SK-MEL-5 (cell line): Measurements from ENCODE around the gene GEMIN5. TPM values are rescaled to one million over a fixed set of nuclear protein-coding genes. Genes with fewer than 3 reads are reported as not detected.

ENCODE experiments used
- DNase-seq: peaks from one replicate; pipeline ENCODE4 v3.0.0-alpha.2; 2016; ENCODE audit warnings: low read depth, low spot score
- in situ Hi-C: cut with HindIII; loops from 2 replicates; pipeline ENCODE4 v1.10.0; 2016; ENCODE audit warnings: low sequenced_read_pairs, high pct_unique_total_duplicates, low pct_unique_long_range_greater_than_20kb
- total RNA-seq: library from RNA; depleted of rRNA; stranded (reverse); fragments of >200 nt; shearing (Covaris generic); gene quantifications from 2 replicates; pipeline ENCODE4 v1.2.3, GENCODE V29; 2014

Gene GEMIN5
- total RNA-seq, 1 experiment from 2014 or later: 20.2 TPM

DNA sequence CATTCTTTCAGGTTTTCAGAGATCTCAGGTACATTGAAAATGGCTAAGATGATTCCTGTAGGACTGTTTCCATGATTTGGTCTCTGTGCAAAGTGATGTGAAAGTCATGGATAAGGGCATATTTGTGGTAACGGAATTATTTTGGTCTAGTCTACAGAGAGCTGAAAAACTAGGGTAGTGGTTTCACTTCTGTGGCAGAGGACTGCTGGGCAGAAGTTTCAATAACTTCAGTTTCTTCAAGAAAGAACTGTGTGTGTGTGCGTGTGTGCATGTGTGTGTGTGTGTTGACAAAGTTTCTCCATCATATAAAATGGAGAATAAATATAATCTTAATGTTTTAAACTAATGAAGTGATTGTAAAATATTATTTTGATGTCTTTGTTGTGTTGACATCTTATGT is 75.2 kb downstream of the GEMIN5 start:
- in situ Hi-C loops: no loop called here
- DNase-seq: no peak

DNA sequence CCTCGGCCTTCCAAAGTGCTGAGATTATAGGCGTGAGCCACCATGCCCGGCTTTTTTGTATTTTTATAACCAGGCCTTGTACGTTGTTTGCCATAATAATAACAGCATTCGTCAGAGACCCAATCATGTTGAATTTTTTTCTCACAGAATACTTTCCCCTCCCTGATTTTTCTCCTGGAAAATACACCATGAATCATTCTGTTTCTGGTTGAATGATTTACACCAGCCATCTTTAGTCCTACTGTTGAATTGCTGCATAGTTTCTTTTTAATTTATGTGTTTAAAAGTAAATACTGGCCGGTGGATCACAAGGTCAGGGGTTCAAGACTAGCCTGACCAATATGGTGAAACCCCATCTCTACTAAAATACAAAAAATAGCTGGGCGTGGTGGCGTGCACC is 76.1 kb downstream of the GEMIN5 start:
- in situ Hi-C loops: no loop called here
- no peak for DNase-seq

GRCh38 chr5:154860765-154861164 is 77.2 kb downstream of the GEMIN5 start:
- DNase-seq: no peak
- in situ Hi-C loops: no loop called here

- DNase-seq: no peak
- in situ Hi-C loops: no loop called here
These were observed 77.9 kb downstream of the GEMIN5 start for GRCh38 chr5:154860123-154860522.

- in situ Hi-C loops: no loop called here
- no peak for DNase-seq
These were observed 78.8 kb downstream of the GEMIN5 start for GRCh38 chr5:154858972-154859871.

DNA sequence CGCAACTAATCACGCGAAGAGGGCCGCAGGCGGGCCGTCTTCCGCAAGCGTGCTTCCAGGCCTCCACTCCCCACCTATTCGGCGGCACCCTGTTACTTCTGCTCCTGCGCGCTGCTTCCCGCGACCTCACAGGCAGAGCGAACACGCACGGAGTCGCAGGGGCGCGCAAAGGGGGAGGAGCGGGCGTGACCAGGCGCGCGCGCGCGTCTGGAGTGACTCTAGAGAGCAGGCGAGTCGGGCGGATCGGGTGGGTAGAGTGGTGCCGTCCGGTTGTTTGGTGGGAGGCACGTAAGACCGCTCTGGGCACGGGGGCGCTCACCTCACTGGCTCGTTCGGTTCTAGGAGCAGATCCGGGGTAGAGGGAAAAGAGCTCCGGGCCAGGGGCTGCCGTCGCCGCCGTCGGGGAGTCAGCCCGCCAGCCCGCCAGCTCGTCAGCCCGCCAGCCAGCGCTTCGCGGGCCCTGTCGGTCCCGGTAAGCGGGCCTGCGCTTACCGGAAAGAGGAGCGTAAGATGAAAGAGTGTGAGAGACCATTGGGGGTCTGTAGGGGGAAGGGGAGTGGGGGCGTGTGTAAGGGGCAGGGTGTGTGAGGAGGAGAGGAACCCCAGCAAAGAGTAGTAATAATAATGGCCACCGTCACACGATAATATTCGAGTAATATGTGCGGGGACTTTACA is 79.6 kb downstream of the GEMIN5 start, which contains the start of gene CNOT8:
CNOT8 (plus strand) TSS at position 331 of the 675 bp plus-strand sequence. CDS start 4,652 bp downstream, outside the sequence.
- in situ Hi-C loops: no loop called here
- DNase-seq: peak; percentile 96

GRCh38 chr5:154857530-154858296 is 80.3 kb downstream of the GEMIN5 start:
- peak; percentile 91 for DNase-seq
- in situ Hi-C loops: no loop called here

DNA sequence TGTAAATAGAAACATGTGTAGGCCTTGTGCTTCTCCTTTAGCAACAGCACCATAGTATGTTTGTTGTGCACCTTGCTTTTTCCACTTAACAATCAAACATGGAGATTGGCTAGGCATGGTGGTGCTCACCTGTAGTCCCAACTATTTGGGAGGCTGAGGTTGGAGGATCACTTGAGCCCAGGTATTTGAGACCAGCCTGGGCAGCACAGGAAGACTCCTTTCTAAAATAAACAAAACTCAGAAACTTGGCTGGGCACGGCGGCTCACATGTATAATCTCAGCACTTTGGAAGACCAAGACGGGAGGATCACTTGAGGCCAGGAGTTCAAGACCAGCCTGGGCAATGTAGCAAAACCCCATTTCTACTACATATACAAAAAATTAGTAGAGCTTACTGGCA is 86.7 kb downstream of the GEMIN5 start:
- in situ Hi-C loops: no loop called here
- DNase-seq: no peak

- in situ Hi-C loops: no loop called here
- DNase-seq: peak; percentile 71
These were observed 87.6 kb downstream of the GEMIN5 start, which contains the start of gene FAXDC2 for GRCh38 chr5:154850255-154851062. TSS of gene FAXDC2 (minus strand) at chr5:154850603. CDS start at chr5:154838178, 12,425 bp downstream.

- DNase-seq: peak; percentile 3
- in situ Hi-C loops: no loop called here
These were observed 88.2 kb downstream of the GEMIN5 start for GRCh38 chr5:154849791-154850201.

DNA sequence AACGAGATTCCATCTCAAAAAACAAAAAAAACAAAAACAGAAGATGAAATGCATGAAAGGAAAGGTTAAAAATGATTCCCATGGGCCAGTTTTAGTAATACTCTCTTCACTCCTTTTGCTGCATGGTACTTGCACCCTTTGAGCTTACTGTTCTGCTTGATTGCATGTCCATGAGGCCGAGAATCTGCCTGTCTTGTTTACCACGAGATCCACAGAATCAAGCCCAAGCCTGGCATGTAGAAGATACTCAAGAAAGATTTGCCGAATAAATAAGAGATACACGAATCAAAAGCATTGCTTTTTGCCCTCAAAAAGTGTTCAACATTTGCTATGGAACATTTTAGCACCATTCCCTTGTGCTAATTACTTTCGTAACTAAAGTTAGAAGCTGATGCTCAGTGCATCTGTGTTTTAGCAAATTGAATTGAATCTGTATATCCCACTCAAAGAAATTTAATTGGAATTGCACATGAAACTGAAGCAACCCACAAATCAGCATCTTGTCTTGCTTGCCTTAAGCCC is 88.7 kb downstream of the GEMIN5 start:
- no peak for DNase-seq
- in situ Hi-C loops: no loop called here

DNA sequence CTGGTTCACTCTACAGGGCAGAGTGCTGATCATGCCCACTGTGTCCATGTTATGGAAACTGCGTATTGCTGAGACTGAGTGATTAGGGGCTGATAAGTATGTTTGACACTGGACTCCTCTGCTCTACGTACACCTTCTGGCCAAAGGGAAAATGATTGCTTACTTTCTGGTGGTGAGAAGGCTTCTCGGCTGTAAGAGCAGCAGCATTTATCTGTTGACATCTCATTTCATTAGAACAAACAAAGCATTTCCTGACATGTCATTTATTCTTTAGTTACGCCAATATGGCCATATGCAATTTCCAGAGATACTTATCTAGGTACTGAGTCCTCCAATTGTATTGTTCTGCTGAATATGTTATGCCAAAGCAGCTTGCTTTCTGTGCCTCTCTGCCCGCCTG is 93.2 kb downstream of the GEMIN5 start:
- DNase-seq: no peak
- in situ Hi-C loops: no loop called here

DNA sequence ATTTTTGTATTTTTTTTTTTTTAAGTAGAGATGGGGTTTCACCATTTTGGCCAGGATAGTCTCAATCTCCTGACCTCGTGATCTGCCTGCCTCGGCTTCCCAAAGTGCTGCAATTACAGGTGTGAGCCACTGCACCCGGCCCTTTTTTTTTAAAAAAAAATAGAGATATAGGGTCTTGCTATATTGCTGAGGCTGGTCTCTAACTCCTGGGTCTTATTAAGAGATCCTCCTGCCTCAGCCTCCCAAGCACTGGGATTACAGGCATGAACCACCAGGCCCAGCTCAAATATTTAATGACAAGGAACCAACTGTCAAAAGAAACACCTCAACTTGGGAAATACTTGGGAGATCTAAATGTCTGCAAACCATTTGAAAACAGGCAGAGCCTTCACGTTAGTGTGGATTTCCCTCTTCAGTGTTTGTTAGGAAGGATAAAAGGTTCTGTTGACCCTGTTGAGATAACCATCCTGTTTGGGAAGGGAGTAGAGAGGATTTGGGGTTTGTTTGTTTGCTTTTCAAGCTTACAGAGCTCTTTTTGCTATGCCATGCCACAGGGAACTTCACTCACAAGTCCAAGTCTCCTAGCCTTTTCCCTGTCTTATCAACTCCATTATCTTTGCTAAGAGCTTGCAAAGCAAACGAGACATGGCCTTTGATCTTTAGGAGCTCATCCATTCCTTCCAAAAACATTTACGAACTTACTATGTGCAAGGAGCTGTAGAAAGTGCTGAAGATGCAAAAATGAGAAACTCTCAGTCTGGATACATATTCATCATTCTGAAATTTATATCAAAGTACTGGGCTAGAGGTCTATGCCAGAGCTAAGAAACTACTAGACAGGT is 95.1 kb downstream of the GEMIN5 start:
- DNase-seq: no peak
- in situ Hi-C loops: no loop called here

GRCh38 chr5:154841273-154841661 is 96.7 kb downstream of the GEMIN5 start:
- DNase-seq: no peak
- in situ Hi-C loops: no loop called here

DNA sequence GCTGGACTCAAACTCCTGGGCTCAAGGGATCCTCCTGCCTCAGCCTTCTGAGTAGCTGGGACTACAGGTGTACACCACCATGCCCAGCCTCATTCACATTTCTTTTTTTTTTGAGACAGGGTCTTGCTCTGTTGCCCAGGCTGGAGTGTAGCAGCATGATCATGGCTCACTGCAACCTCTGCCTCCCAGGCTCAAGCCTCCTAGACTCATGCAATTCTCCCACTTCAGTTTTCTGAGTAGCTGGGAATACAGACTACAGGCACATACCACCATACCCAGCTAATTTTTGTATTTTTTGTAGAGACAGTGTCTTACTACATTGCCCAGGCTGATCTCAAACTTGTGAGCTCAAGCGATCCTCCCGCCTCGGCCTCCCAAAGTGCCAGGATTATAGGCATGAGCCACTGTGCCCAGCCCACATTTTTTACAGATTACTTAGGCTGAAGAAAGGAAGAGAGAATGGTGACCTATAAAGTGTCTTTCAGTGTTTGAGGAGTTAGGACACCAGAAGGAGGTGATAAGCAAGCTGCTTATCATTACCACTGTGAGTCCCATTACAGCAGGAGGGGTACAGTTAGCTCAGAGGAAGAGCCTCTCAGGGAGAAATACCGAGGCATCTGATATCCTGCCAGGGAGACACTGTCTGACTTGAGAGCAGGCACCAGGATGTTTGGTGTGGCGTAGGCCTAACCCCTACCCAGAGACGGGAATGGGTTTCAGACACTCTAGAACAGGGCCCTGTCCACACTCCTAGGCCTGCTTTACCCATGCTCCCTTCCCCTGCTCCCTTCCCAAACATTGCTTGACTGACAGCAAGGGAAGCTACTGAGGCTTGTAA is 97.4 kb downstream of the GEMIN5 start:
- in situ Hi-C loops: no loop called here

More for the DNA sequence above, 97.4 kb downstream of the GEMIN5 start:
- DNase-seq: no peak
